Fibroblast of villous mesenchyme (primary cell): ENCODE measurements around the gene TMPRSS6. TPM values are rescaled to one million over a fixed set of nuclear protein-coding genes. Genes with fewer than 3 reads are reported as not detected.

Experiments
- DNase-seq: peaks from one replicate; pipeline ENCODE4 v3.0.0-alpha.2; 2010; ENCODE audit warnings: low read depth
- H3K4me3 ChIP-seq: 2 replicates; pipeline ENCODE4 v1.5.1; 2011; ENCODE audit warnings: low read depth, mild to moderate bottlenecking, low read length
- CTCF ChIP-seq: IDR thresholded peaks from 2 replicates; pipeline ENCODE4 v1.5.1; 2012; ENCODE audit warnings: low read depth, mild to moderate bottlenecking, low read length; ENCODE audit not compliant: insufficient read depth
- total RNA-seq: library from RNA; depleted of rRNA; stranded (reverse); fragments of >200 nt; gene quantifications from 2 replicates; pipeline ENCODE4 v1.2.3, GENCODE V29; 2012

The TMPRSS6 gene
- total RNA-seq, 1 donor = not detected

- H3K4me3 ChIP-seq = no peak overlapping the region
- no peak for DNase-seq
- no peak for TF ChIP-seq CTCF
Observed at GRCh38 chr22:37126383-37126782, 16.9 kb upstream of the TMPRSS6 start.

GRCh38 chr22:37123649-37124048, 14.1 kb upstream of the TMPRSS6 start:
- DNase-seq = no peak
- TF ChIP-seq CTCF = no peak

GRCh38 chr22:37122598-37123180, 13.2 kb upstream of the TMPRSS6 start:
- DNase-seq = no peak
- TF ChIP-seq CTCF = no peak
- no peak overlapping the region for H3K4me3 ChIP-seq

More at GRCh38 chr22:37123649-37124048, 14.1 kb upstream of the TMPRSS6 start:
- no peak overlapping the region for H3K4me3 ChIP-seq

GRCh38 chr22:37121887-37122591, 12.5 kb upstream of the TMPRSS6 start:
- no peak overlapping the region for H3K4me3 ChIP-seq
- TF ChIP-seq CTCF = no peak
- DNase-seq = peak; percentile 9

GRCh38 chr22:37120569-37121340, 11.2 kb upstream of the TMPRSS6 start:
- no peak for TF ChIP-seq CTCF
- DNase-seq = no peak
- no peak overlapping the region for H3K4me3 ChIP-seq

- no peak for TF ChIP-seq CTCF
Observed at GRCh38 chr22:37119872-37120271, 10.4 kb upstream of the TMPRSS6 start.

More at GRCh38 chr22:37119872-37120271, 10.4 kb upstream of the TMPRSS6 start:
- DNase-seq = no peak
- H3K4me3 ChIP-seq = no peak overlapping the region
